Activated CD8-positive, alpha-beta memory T cell treated with anti-CD3 and anti-CD28 coated beads for 48 hours (primary cell): ENCODE data around the gene LRCH1.

Source experiments
- DNase-seq, 3 experiments: peaks; one replicate each; pipeline ENCODE4 v3.0.0-alpha.2; 2020; ENCODE audit warnings: low read depth in 2 of 3, low spot score in 2 of 3

The LRCH1 gene

DNA sequence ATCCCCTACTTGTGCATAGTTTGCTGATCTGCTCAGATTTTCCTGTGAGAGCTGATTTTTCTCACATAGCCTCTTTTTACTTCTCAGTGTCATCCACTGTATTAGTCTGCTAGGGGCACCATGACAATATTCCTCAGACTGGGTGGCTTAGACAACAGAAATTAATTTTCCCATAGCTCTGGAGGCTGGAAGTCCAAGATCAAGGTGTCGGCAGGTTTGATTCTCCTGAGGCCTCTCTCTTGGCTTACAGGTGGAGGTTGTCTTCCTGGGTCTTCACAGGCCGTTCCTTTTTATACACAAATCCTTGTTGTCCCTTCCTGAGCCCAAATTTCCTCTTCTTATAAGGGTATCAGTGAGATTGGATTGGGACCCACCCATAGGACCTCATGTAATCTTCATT, 9.2 kb downstream of the LRCH1 start:
- DNase-seq = no peak

DNA sequence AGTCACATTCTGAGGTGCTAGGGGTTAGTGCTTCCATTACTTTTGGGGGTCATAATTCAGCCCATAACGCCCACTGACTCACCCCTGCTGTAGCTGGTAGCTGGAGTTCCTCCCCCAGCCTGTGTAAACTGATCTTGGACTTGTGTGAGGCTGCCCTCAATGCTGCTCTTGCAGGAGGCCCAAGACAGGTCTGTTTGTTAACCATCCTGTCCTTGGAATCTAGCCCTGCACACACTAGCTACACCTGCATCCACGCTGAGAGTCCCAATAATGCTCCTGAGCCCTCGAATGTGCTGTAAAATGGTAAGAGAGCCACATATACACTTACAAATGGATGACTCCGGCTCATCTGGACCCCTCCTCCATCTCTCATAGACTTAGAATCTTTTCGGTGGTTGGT, 9.6 kb downstream of the LRCH1 start:
- no peak for DNase-seq

DNA sequence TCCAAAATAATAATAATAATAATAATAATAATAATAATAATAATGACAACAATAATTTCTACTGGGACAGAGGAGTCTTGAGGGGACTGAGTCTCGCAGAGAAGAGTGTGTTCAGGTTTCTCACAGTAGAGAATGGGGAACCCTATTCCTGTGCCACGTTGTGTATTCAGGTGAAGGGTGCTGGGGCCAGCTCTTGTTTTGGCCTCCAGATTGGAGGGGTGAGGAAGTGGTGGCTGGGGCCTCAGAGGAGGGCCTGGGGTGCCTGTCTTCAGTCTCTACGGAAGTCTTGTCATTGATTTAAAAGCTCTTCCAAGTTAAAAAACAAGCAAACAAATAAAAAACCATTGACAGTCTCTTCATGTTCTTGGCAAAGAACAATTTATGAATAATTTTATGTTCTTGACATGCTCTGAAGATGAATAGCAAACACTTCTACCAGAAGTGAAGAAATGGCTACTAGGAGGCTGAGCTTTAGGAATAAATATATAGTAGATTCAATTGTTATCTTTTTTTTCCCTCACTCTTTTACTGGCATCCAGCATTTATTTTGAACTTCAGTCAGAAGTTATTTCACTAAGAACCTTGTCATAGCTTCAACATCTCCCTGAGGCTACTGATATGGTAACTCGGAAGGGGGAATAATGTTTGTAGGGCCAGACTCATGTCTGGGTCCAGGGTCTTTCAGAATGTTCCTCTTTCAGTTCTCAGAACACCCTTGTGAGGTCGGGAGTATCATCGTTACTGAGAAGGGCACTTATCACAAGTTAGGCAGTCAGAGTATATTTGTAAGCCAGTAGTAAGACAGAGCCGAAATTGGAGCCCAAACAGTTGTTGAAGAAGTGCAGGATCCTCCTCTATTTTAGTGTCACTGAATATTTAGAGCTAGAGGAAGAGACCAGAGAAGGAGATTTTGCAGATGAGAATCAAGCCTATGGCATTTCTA, 13.1 kb downstream of the LRCH1 start:
- no peak for DNase-seq

DNA sequence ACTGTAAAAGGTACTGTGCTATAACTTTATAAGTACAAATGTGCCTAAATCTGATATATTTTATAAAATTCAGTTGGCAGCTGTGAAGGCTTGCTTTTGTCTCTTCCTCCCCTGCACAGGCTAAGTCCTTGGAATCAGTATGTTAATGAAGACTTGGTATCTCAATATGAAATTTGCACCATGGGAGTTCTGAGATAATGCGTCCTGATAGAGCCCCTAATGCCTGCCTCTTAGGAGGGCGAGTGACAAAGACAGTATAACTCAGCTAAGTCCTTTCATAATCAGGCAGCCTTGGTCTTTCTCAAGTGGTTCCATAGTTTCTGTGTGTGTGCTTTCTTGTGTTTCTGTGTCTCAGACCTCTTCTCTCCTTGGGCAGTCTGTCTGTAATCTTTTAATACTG, 14.7 kb downstream of the LRCH1 start:
- DNase-seq = no peak

DNA sequence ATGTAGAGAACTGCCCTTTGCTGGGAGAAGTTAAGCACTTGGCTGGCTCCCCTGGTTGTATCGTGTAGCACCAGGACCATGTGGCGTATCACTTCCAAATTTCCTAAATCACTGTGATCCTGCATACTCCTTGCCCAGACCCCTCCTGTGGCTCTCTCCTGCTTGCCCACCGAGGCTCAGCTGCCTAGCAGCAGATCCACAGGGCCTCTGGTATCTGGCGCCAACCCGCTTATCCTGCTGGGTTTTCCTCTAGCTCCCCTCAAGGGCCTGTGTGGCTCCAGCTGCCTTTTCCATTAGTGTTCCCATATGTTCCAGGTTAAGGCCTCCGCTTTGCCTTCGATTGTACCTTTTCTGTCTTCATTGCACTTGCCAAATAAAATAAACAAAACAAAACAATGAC, 16.5 kb downstream of the LRCH1 start:
- DNase-seq = no peak

DNA sequence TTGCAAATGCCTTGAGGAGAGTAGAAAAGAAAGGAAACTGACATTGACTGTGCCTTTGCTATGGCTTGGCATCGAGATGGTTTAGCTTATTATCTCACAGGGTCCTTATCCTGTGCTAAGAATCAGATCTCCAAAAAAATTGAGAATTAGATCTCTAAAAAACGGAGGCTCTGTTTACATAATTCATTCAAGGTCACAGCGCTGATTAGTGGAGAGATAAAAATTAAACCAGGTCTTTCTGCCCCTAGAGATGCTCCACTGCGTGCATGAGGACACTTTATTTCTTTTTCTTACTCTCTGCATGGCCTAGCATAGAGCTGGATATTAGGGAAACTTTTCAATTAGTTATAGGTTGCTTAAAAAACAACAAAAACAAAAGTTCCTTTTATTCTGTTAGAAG, 17.3 kb downstream of the LRCH1 start:
- DNase-seq = no peak

DNA sequence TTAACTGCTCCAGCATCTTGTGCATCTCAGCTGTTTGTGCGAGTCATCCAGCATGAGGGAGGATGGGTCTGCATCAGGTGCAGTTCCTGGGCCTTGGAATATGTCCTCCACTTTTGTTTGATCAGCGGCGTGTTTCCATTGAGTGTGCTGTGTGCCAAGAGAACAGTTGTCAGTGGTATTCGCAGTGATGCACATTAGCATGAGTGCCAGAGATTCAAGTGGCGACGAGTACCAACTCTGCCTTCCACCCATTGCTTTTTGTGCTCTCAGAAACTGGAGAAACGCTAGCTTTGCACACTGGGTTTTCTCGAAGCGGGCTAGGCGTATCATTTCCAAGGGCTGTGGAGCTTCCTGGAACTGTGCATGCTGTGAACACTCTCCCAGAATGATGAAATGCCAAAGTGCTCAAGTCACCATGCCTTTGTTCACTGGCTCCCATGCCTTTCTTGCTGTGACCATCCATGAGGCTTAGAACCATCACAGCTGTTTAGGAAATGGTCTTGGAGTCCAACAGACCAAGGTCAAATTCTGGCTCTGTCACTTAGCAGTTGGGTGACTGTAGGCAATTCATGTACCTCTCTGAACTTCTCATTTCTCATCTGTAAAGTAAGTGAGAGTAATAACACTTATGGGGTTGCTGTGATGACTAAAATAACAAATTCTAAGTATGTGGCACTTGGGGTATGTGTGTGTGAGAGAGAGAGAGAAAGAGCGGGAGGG, 18.4 kb downstream of the LRCH1 start:
- no peak for DNase-seq

DNA sequence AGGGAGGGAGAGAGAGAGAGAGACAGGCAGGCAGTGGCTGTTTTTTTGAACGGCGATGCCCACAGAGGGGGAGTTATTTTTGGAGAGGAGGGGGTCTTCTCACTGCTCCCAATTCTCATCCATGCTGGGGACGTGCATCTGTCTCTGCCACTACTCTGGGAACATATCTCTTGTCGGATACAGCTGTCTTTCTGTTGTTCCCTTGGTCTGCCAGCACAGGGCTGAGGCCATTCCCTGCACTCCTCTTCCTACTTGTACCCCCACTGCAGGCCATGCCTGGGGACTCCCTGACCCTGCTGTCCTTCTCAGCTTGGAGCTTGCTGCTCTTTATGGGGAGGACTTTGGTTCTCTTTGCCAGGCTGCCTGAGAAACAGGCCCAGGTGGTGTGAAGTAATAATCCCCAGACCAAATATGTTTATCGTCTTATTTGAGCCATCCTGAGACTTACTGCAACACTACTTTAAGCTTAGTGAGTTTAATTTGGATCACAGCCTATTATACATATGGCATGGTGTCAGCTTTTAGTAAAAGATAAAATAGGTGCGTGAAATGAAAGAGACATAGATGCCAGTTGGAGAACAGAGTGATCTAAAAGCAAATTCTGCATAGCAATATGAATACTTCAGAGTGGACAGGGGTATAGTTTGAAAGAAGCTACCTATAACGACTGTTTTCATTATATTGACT, 19.1 kb downstream of the LRCH1 start:
- DNase-seq = no peak

DNA sequence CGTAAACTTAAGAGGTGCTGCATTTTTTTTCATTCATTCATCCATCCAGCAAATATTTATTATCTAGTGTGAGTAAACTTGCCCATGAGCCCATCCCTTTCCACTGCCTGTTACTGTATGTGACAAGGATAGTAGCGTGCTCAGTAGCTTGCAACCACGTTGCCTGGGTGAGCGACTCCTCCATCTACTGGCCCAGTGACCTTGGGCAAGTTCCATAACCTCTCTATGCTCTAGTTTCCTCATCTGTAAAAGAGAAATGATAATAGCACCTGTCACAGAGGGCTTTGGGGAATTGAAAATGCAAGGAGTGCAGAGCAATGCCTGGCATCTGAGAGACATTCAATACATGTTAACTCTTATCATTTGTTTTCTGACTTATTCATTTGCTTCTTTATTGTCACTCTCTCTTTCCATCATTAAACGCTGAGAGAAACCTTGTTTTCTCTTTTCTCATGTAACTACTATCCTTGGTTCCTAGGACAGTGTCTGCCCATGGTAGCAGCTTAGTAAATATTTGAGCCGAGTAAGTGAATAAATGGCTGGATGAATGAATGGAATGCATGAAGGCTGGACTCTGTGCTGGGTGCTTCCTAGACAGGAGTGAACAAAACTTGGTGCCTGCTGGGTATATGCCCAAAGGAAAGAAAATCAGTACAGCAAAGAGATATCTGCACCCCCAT, 19.9 kb downstream of the LRCH1 start:
- DNase-seq = no peak

DNA sequence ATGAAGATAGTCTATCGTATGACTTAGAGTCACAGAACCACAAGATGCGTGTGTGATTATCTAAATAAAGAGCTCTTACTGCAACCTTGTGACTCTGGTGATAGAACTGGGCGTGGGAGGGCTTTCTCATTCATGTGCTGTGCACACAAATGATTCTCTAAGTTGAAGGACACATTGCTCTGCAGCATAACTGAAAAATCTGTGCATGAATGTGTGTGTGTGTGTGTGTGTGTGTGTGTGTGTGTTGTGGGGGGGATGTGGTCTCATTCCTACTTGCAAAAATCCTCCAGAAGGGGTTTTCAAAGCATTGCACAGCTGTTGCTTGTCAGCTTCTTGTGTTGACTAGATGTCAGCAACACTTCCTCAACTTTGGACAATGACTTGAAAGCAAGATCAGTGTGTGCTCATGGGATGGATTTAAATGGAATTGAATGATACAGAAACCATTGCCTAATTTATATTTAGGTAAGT, 22.4 kb downstream of the LRCH1 start:
- no peak for DNase-seq

DNA sequence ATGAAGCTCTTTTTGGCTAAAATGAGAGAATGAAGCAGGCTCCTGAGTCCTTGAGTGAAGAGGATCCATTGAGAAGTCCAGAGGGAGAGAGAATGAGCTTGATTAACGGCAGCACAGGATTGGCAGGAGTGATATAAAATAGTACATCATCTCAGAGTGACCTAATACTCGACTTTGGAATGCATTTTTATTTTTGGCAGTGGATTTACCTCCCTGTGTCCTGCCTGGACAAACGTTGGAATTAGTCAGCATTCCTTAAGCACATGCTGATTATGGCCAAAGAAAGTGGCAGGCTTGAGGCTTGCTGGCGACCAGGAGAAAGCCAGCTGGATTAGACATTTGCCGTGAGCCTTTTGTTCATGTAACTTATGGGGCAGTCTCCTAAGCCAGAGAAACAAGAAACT, 22.9 kb downstream of the LRCH1 start:
- no peak for DNase-seq

DNA sequence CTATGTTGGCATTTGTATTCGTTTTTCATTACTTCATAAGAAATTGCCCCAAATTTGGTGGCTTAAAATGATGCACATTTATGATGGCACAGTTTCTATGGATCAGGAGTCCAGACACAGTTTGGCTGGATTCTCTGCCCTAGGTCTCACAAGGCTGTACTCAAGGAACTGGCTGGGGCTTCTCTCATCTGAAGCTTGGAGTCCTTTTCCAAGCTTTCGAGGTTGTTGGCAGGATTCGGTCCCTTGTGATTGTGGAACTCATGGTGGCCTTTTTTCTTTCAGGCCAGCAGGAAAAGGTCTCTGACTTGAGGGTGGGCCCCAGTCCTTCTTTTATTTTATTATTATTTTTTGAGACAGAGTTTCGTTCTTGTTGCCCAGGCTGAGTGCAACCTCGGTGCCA, 23.8 kb downstream of the LRCH1 start:
- DNase-seq = no peak

DNA sequence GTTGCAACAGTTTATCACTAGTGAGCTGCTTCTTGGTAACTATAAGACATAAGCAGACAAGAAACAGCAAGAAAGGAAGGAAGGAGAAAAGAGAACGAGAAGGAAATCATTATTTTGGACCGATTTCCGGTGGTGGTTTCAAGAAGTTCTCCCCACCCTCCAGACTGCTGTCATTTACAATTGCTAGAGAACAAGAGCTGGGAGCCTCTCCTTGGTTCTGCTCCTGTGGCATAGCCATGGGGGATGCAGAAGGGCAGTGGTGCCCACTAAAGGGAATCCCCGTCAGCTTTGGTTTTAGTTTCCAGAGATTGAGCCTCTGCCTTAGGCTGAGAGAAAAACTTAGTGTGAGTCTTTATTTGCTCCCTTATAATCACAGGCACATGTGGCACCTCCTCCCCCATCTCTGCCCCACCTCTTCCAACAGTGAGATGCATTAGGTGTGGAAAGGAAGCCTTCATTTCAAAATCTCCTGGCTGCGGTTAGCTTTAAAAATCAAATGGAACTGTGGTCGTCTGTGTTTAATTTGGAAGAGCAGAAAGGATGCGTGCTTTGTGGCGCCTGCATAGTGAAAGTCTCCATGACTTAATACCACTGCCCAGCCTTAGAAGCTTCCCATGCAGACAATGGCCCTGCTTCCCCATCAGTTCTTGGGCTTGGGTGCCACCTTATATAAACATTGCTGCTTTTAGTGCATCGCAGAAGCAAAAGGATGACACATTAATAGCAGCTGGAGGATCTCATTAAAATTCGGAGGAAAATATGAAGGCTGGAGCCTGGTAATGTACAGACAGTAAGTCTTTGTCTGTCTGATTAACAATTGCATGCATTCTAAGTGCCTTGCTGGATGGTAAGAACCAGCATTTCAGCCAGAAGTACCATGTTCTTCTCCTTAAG, 25.0 kb downstream of the LRCH1 start:
- no peak for DNase-seq

DNA sequence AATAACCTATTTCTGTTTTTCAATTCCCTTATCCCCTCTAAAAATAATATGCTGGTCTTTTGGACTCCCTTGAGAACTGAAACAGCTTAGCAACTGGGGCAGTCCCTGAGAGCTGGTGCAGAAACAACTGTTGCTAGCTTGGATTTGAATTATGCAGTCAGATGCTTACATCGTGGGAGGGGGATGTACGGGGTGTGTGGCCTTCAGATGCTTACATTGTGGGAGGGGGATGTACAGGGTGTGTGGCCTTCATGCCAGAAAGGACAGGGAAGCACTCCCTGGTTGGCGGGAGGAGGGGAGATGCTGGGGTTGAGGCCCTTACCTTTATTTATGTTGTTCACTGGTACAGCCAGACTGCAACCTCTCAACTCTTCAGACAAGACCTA, 25.6 kb downstream of the LRCH1 start:
- no peak for DNase-seq

DNA sequence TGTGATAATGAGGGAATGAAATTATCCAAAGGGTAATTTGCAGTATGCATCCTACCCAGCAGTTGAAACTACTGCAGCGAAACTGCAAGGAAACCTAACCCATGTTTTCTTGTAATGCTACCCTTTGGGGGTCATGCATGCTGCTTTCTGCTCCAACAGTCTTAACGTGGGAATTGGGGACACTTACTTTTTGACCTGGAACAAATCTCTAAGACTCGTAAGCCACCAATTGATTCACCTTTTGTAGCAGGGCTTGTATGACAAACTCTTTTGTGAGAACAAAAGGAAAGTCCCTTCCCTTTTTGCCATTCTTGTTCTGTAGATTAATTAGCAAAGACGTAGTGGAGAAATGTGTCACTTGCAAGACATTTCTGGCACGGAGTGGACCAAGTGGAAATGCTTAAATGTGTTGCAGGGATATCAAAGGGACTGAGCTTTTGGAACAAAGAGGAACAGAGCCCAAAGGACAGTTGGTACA, 27.4 kb downstream of the LRCH1 start:
- DNase-seq = no peak

DNA sequence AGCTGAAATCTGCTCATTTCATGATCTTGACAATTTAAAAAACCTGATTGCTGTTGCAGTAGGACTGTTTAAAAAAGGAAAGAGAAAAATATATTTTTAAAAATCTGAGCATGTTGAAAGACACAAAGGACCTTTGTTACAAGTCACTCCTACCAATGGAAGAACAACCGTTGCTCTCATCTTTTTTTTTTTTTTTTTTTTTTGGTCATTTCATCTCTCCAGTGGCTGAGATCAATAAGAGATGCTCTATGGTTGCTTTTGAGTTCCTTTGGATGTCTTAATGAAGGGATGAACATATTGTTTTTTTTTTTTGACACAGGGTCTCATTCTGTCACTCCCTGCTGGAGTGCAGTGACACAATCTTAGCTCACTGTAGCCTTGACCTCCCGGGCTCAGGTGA, 29.2 kb downstream of the LRCH1 start:
- DNase-seq = no peak

DNA sequence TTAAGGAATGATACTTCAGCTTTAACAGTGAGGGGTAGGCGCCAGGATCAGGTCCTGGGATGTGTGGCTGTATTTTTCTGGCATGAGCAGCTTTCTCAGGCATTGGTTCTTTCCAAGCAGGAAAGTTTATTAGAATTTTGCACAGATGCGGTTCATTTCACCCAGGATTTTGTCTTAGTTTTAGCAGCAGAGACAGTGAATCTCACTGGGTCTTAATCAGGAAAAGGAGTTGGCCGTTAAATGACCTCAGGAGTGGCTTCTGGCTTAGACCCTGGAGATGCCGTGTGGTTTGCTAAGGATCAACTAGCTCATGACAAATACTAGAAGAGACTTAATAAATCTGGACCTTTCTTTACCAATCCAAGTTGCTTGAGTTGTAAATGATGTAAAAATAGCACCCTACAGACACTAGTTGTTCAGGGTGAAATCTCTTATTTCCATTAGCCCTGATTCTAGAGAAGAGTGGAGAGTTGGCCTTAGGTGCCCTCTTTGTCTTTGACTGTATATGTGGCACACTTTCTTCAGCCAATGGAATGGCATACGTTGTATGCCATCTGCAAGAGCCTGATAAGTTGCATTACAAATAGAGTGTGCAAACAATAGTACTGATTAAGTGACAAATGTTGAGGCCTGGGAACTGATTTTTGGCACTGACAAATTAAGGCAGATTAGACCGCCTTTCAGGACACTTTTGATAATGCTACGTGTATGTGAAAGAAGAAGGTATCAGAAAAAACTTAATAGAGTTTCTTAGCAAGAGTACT, 34.0 kb downstream of the LRCH1 start:
- DNase-seq = no peak

DNA sequence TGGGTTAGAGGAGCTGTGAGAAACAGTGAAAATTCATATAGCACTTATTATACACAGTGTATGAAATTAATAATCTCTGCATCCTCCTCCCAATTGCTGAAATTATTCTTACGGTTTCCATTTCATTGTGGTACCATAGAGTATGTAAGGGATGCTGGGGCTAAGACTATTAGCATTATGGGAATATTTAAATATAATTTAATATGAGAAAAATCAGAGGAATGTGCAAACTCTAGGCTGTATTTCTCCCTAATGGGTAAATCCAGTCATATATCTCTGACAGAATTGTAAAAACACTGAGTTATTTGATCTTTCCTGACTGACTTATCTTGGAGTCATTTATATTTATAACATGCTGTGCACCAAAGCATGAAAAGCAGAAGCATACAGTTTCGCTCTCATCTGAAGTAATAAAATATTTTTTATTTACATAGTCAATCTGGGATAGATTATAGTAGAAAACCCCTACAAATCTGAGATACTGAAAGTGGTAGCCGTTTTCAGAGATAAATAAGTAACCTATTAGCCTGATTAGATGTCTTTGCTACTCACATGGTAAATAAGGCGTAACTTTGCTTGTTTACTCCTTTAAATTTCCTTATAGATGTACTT, 34.9 kb downstream of the LRCH1 start:
- no peak for DNase-seq

DNA sequence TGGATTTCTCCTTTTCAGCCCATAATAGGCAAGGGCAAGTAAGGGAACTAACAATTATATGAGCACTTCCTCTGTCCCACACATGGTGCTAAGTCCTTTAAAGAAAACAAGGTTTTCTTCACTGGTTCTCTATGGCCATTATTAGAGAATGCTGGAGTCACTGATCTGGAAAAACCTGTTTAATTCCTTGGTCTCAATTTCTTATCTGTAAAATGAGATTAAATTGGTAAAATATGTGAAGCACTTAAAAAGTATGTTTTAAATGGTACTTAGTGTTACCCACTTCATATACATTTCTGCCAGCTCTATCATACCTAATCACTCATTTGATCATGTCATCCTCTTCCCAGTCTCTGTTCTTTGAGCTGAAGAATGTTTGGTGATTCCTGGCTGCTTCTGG, 39.4 kb downstream of the LRCH1 start:
- DNase-seq = no peak
